ENCODE measurements around the gene GATB.
"Not testable (repeated sequence)": the region's sequence is repeated elsewhere in the genome, so short reads cannot be mapped to it uniquely, and the experiment has no call there.

The GATB gene

GRCh38 chr4:151731670-151732069 lies 29.1 kb downstream of the GATB start:
- DNase-seq (ENCODE audit: low read depth in 2 of 2) = not testable (repeated sequence)

- no peak for DNase-seq (ENCODE audit: low read depth in 2 of 2)
These were observed 30.9 kb downstream of the GATB start for GRCh38 chr4:151729731-151730559.

DNA sequence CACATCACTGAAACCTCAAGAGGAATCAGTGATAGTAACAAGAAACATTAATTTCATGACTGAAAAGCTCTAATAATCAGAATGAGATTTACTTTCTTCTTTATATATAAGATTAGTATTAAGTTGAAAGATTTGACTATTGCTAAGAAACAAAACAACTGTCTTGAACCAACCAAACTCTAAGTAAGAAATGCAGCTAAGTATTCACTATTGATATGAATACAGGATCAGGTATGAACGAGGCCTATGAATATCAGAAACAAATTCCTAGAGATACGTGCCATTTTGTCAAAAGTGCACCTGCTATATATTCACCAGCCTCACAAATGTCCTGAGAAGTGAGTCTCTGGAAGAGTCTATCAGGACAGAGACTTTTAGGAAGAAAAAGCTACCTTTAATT lies 32.1 kb downstream of the GATB start:
- DNase-seq (ENCODE audit: low read depth in 2 of 2) = no peak

DNA sequence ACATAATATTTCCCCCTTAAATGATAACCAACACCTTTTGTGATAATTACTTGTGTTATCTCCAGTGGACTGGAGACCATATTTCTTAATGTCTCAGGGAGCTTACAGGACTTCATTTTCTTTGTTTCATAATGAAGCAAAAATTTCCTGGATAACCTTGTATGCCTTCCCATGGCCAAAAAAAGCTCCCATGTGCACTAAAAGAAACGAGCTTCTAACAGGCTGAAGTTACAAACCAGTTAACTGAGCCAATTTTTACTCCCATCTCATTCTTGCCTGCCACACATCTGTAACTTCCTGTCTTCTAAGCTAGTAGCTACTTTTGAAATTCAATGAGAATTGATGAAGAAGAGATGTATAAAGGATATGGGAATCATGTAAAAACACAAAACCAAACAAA lies 32.8 kb downstream of the GATB start:
- DNase-seq (ENCODE audit: low read depth in 2 of 2) = no peak

- DNase-seq (ENCODE audit: low read depth in 2 of 2) = no peak
These were observed 33.4 kb downstream of the GATB start for GRCh38 chr4:151727365-151727764.

GRCh38 chr4:151725087-151725486 lies 35.7 kb downstream of the GATB start:
- no peak for DNase-seq (ENCODE audit: low read depth in 2 of 2)

DNA sequence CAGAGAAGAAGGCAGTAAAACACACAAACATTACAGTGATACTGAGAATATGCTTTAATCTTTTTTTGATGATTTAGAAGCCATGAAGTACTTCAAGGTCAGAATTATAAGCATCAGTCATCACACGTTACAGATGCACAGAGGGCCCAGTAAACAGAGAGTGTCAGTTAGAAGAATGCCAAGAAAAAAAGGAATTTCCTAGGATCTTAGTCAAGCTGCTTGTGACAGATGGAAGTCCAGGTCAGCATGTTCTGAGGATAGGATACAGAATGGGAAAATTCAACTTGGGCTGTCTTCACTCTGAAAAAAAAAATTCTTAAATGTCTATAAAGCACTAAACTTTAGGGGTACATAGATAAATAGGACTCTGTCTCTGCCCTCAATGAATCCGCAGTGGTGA lies 38.9 kb downstream of the GATB start:
- DNase-seq (ENCODE audit: low read depth in 2 of 2) = no peak

DNA sequence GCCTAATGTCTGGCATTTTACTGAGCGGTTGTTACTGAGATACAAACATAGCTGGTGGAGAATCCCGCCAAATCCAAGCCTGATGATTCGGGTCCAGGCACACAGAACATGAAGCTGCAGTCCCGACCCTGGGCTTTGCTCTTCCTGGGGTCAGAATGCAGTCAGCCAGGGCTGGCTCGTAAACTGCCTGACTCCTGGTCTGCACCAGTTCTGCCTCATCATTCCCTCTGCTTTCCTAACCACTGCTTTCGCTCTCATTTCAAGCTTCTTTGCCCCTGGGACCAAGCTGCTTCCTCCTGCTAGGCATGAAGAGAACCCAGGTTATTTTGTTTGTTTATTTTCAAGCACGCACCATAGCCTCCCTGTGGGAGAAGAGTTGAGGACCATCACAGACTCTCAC lies 39.3 kb downstream of the GATB start:
- DNase-seq (ENCODE audit: low read depth in 2 of 2) = no peak

DNA sequence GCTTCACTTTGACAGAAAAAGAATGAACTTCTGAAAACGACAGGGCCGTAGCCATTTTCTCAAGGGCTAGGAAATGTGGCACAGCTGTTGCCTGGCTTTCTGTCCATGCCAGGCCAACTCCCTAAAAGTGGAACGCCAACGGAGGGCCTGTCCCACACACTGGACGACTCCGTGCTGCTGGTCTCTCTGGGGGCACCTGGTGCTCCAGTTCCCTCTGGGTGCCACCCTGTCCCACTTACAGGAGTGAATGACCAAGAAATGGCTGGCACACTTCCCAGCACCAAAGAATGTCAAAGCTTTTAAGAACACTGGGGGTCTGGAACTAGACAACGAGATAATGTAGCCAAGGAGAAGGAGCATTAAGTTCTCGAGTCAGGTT lies 40.9 kb downstream of the GATB start:
- DNase-seq (ENCODE audit: low read depth in 2 of 2) = no peak

DNA sequence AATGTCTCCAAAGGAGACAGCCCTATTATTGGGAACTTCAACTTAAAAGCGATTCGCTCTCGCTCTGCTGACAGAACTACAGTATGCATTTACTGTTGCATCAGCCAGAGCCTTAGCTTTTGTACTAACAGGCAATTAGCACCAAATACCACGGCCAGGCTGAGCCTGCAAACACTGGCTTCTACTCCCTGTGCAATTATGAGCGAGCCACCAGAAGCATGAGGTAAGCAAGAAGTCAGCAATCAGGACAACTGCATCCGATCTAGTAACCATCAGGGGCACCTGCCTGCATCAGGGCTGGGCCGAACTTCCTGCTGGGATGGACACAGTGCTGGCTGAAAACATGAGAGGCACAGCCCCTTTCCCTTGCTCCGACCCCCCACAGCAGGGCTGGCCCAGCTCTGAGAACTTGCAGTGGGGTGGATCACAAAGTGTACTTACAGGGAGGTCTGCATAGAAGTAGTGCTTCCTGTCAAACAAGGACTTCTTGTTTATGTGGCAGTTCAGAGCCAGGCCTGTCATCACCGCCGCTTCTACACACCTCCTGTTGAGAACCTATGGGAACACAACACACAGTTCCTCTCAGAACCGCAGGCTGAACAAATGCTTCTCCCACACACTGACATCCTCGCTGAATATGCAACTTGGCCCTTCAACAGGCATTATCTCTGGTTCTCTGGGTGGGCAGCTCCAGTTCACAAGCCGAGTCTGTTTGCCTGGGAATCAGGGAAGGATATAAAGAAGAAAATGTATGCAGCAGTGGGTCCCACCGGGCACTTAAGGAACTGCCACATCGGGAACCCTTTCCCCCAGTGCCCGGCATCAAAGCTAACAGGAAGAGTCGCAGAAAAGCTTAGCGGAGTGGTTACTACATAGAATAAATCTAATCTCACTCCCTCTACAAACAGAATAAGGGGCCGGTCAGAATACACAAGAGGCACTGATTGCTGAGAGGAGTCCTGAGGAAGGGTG lies 41.5 kb downstream of the GATB start:
- DNase-seq (ENCODE audit: low read depth in 2 of 2) = no peak

DNA sequence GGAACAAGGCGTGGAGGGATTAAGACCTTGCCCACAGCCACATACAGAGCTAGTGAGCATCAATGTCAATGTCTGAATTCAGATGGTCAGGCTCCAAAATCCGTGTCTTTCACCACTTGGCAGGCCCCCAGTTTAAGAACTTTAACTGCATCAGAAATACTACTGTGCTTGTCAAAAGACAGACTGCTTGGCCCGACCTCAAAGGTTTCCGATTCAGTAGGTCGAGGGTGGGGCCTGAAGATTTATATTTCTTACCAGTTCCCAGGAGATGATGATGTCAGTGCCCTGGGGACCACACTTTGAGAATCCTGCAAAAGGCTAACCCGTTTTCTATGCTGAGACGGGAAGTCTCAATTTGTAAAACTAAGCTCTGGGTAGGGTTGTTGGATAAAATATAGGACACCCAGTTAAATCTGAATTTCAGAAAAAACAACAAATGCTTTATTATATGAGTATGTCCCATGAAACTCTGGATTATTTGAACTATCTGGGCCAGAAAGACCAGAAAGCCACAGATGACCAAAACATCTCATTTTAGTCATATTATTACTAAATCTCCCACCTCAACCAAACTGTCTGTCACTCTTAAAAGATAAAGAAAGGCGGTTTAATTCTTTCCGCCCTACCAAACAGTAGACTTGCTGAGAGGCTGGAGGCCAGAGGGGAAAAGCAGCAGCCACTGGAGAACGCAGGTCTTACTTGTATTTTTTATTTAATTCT lies 42.7 kb downstream of the GATB start:
- DNase-seq (ENCODE audit: low read depth in 2 of 2) = no peak

DNA sequence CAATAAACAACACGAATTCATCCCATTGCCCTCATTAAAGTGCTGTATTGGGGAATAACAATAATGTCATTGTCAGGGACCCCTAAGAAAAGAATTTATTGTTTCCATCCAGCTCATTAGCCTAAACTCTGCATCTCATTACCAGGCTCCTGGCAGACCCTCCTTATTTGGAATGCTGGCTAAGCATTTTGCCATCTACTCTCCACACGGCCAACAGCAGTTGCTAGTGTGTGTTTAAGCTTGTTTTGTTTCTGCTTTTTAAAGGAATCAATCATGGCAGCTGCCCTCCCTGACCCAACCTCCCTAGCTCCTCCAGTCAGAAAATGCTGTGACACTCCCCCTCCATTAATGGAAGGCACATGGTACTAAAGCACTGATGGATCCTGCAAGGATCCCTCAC lies 43.5 kb downstream of the GATB start:
- no peak for DNase-seq (ENCODE audit: low read depth in 2 of 2)

GRCh38 chr4:151716324-151716723 lies 44.5 kb downstream of the GATB start:
- DNase-seq (ENCODE audit: low read depth in 2 of 2) = no peak

DNA sequence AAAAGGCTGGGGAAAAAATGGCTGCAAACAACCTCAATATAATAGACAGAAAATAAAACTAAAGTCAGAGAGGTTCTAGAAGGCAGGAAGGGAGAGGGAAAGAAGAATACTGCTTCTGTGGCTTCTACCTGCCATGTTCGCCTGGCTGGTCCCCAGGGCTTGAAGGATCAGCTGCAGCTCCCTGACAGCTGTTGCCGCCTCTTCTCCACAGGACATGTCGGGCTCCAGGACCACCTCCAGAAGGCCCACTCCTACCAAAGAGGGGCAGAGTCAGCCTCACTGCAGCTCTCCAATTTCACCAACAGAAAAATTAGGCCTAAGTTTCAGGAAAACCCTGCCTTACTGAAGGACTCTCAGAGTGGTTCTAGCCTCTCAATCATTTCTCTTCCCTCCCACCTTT lies 44.9 kb downstream of the GATB start:
- DNase-seq (ENCODE audit: low read depth in 2 of 2) = no peak

DNA sequence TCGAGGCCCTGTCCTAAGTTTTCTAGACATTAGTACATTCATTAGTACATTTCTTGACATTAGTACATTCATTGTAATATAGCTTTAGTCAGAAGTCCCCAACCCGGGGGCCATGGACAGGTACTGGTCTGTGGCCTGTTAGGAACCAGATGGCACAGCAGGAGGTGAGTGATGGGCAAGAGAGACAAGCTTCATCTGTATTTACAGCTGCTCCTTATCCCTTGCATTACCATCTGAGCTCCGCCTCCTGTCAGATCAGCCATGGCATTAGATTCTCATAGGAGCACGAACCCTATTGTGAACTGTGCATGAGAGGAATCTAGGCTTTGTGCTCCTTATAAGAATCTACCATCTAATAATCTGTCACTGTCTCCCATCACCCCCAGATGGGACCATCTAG lies 48.0 kb downstream of the GATB start:
- no peak for DNase-seq (ENCODE audit: low read depth in 2 of 2)

GRCh38 chr4:151711646-151712045 lies 49.2 kb downstream of the GATB start:
- DNase-seq (ENCODE audit: low read depth in 2 of 2) = no peak

GRCh38 chr4:151709587-151709986 lies 51.2 kb downstream of the GATB start:
- DNase-seq (ENCODE audit: low read depth in 2 of 2) = no peak

DNA sequence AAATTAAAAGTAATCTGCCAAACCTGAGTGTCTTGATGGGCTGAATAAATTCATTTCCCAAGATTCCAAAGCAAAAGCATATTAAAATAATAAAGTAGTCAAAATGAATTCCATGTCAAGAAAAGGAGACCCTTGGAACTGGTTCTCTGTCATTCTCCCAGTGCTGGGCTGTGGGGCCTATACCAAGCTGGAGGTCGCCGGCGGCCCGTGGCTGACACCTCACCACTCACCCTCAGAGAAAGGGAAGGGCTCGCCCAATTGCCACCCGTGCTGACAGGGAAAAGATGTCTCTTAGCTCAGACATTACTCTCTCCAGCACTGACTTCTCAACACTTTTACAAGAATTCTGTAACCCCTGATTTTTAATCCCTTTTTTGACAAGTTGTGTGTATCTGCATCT lies 51.7 kb downstream of the GATB start:
- no peak for DNase-seq (ENCODE audit: low read depth in 2 of 2)

DNA sequence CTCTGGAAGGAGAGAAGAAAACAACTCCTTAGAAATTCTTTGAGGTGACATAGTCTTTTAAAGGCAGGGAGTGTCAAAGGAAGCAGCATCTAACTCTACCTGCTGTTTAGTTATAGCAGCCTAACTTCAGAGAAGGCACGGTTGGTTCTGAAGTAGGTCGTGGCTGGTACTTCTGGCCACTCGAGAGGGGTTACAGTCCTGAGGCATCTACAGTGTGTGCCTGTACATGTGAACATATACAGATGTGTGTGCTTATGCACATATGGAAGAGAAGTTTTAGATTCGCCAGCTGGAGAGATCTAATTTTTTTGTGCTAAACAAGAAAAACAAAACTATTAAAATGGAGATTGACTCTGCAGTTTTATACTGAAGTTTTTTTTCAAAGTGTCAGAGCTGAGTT lies 52.7 kb downstream of the GATB start:
- DNase-seq (ENCODE audit: low read depth in 2 of 2) = no peak

DNA sequence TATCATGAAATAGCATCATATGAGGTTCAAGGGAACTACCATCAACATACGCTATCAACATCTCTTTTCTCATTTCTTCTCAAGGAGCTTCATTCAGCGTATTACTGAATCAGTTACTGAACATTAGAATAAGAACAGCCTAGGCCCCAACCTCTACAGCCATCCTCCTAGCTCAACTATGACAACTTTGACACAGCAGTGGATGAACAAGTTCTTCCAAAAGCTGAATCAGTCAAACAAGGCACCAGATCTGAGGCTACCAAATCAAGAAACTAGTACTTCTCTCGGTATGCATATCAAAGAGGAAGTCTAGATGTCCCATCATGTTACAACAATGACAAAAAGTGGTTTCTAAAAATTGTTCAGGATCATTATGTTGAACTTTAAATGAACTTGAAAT lies 57.4 kb downstream of the GATB start:
- DNase-seq (ENCODE audit: low read depth in 2 of 2) = no peak

DNA sequence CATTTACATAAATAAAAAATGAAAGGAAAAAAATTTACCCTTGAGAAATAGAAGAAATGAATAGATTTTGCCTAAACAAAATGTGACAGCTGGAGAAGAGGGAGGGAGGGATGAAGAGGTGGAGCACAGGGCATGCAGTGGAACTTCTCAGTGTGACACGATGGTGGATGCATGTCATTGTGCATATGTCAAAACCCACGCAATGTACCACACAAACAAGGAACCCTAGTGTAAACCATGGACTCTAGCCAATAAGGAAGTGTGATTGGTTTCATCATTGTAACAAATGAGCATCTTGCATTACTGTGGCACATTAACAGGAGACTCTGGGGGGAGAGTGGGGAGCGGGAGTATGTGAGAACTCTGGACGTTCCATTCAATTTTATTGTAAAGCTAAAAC lies 58.6 kb downstream of the GATB start:
- no peak for DNase-seq (ENCODE audit: low read depth in 2 of 2)

DNA sequence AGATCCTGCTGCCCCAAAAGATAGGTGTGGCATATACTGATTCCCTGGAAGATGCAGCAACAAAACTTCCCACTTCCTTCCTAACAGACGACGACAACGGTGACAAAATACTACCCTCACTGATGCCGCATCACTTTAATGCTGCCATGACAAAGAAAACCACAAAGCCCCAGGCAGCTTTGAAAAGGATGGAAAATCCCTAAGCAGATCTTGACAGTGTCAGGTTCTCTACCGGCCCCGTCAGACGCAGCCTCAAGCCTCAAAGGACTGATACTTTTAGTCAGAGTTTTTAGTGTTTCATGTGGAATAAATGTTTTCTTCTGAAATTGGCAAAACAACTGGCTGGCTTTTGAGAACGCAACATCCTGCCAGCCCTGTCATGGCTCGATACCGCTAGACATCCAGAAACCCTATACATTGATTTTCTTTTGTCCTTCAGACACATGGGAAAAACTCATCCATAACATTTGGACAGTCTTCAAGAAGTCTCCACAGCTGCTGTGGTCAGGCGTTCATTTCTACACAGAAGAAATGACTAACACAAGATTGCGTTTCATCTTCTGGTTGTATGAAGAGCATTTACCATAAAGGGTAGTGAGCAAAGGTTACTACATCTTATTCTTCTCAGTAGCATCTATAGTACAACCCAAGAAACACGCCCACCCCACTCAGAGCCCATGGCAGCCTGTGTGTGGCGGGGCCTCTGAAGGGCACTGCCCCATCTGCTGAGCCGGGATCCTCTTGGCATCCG lies 60.1 kb downstream of the GATB start:
- no peak for DNase-seq (ENCODE audit: low read depth in 2 of 2)

Data from activated CD8-positive, alpha-beta memory T cell treated with anti-CD3 and anti-CD28 coated beads for 4 hours (primary cell).